Smooth muscle cell (in vitro differentiated cells): ENCODE measurements around the gene TMPRSS11F. TPM values are rescaled to one million over a fixed set of nuclear protein-coding genes. Genes with fewer than 3 reads are reported as not detected.
"Not testable (repeated sequence)": the region's sequence is repeated elsewhere in the genome, so short reads cannot be mapped to it uniquely, and the experiment has no call there.

Experiments used
- DNase-seq: peaks from one replicate; lab custom pipeline; 2025; ENCODE audit not compliant: unreplicated experiment; lab: John Stamatoyannopoulos, UW
- H2AFZ ChIP-seq: fragments of 200-600 bp; sonication (generic); 2 replicates; pipeline ENCODE4 v1.6.0; 2016; ENCODE audit warnings: antibody characterized with exemption, low read depth, mild to moderate bottlenecking
- H3F3A ChIP-seq: fragments of 200-600 bp; sonication (generic); 2 replicates; pipeline ENCODE4 v1.6.0; 2017; ENCODE audit warnings: antibody characterized with exemption, low read depth
- H3K27ac ChIP-seq: fragments of 200-600 bp; sonication (generic); 2 replicates; pipeline ENCODE4 v1.5.1; 2016; ENCODE audit warnings: low read depth, mild to moderate bottlenecking
- H3K27me3 ChIP-seq: fragments of 200-600 bp; sonication (generic); 2 replicates; pipeline ENCODE4 v1.6.1; 2016; ENCODE audit warnings: low read depth, mild to moderate bottlenecking
- H3K36me3 ChIP-seq: fragments of 200-600 bp; sonication (generic); 2 replicates; pipeline ENCODE4 v1.5.1; 2016; ENCODE audit warnings: low read depth
- H3K4me1 ChIP-seq: fragments of 200-600 bp; sonication (generic); 2 replicates; pipeline ENCODE4 v1.5.1; 2016; ENCODE audit warnings: low read depth
- H3K4me2 ChIP-seq: fragments of 200-600 bp; sonication (generic); 2 replicates; pipeline ENCODE4 v1.6.0; 2016; ENCODE audit warnings: mild to moderate bottlenecking
- H3K4me3 ChIP-seq: fragments of 200-600 bp; sonication (generic); 2 replicates; pipeline ENCODE4 v1.5.1; 2016; ENCODE audit warnings: mild to moderate bottlenecking
- H3K79me2 ChIP-seq: fragments of 200-600 bp; sonication (generic); 2 replicates; pipeline ENCODE4 v1.6.0; 2016; ENCODE audit warnings: low read depth, mild to moderate bottlenecking
- H3K9ac ChIP-seq: fragments of 200-600 bp; sonication (generic); 2 replicates; pipeline ENCODE4 v1.6.0; 2016; ENCODE audit warnings: low read depth
- H3K9me3 ChIP-seq: fragments of 200-600 bp; sonication (generic); replicated peaks from 2 replicates; pipeline ENCODE4 v1.5.1; 2016; ENCODE audit warnings: low read depth
- H4K20me1 ChIP-seq: fragments of 200-600 bp; sonication (generic); 2 replicates; pipeline ENCODE4 v1.6.0; 2016; ENCODE audit warnings: low read depth
- CTCF ChIP-seq: fragments of 200-600 bp; sonication (generic); IDR thresholded peaks from 2 replicates; pipeline ENCODE4 v1.5.1; 2017; ENCODE audit warnings: borderline replicate concordance, mild to moderate bottlenecking, antibody characterized with exemption; ENCODE audit not compliant: insufficient read depth, poor library complexity, severe bottlenecking
- WGBS: methylation state at CpG from one replicate; pipeline ENCODE4 v1.1.7; 2016; ENCODE audit warnings: low lambda C conversion rate; 5-methylcytosine and 5-hydroxymethylcytosine counted together
- polyA plus RNA-seq: library from polyadenylated mRNA; unstranded; fragments of >200 nt; fragmentation: Nextera tagmentation; extraction: Ambion mirVana; gene quantifications from 2 replicates; pipeline ENCODE4 v1.2.1, GENCODE V29; 2016
- total RNA-seq: library from RNA; depleted of rRNA; stranded (reverse); fragments of >200 nt; gene quantifications from 2 replicates; pipeline ENCODE4 v1.2.3, GENCODE V29; 2014

TMPRSS11F gene
- total and polyA plus RNA-seq, 2 experiments from 2014 or later = 1.0 TPM; not detected in 1

GRCh38 chr4:68172147-68172546, 42.5 kb upstream of the TMPRSS11F start:
- not testable (repeated sequence) for H3K4me1 ChIP-seq, H3K36me3 ChIP-seq, H3K4me2 ChIP-seq, H3K9me3 ChIP-seq, H3K79me2 ChIP-seq, H3F3A ChIP-seq, H4K20me1 ChIP-seq, H3K9ac ChIP-seq, H3K4me3 ChIP-seq, H3K27ac ChIP-seq, H2AFZ ChIP-seq, H3K27me3 ChIP-seq, DNase-seq
- WGBS = 87% methylated on average over 6 of the region's 6 CpGs

GRCh38 chr4:68167706-68168105, 38.0 kb upstream of the TMPRSS11F start:
- Histone ChIP-seq H3K4me3 (no peak overlapping the region), H3K4me2 (no peak overlapping the region), H3K9ac (no peak overlapping the region), H3K4me1 (no peaks in the 10 kb centered on the region), H3K27ac (no peak overlapping the region), H3K36me3 (no peaks in the 10 kb centered on the region), H4K20me1 (no peaks in the 10 kb centered on the region), H3K79me2 (no peaks in the 10 kb centered on the region), H3K27me3 (no peaks in the 10 kb centered on the region), H3K9me3 (no peaks in the 10 kb centered on the region), H3F3A (no peaks in the 10 kb centered on the region), H2AFZ (no peak overlapping the region)
- 94% methylated on average over 3 of the region's 3 CpGs for WGBS
- no peak for DNase-seq
- no peak for TF ChIP-seq CTCF

DNA sequence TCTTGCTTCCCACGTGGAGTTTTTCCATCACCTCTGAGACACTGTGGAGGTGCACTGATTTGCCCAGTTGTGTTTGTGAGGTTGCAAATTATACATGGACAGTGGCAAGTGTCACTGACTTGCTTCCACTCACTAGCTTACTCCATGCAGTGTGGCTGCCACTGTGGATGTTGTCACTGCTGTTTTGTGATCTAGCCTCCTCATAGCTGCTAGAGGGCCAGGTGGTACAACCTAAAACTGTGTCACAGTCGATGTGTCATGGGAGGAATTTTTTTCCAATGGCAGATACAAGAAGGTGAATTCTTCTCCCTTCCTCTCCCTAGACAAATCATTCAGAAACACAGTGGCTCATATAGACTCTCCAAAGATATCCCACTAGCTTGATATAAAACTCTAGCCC, 37.5 kb upstream of the TMPRSS11F start:
- no peaks in the 10 kb centered on the region for H3K9me3 ChIP-seq
- H3K4me1 ChIP-seq = no peaks in the 10 kb centered on the region
- no peak overlapping the region for H3K4me3 ChIP-seq
- H3K27ac ChIP-seq = no peak overlapping the region
- DNase-seq = no peak
- H3K9ac ChIP-seq = no peak overlapping the region
- no peaks in the 10 kb centered on the region for H4K20me1 ChIP-seq
- no peak for TF ChIP-seq CTCF
- no peak overlapping the region for H2AFZ ChIP-seq
- no peaks in the 10 kb centered on the region for H3K36me3 ChIP-seq
- H3K79me2 ChIP-seq = no peaks in the 10 kb centered on the region
- H3K27me3 ChIP-seq = no peaks in the 10 kb centered on the region
- no peak overlapping the region for H3K4me2 ChIP-seq
- 82% methylated on average over 2 of the region's 2 CpGs for WGBS
- H3F3A ChIP-seq = no peaks in the 10 kb centered on the region

- WGBS = 88% methylated on average over 1 of the region's 1 CpG
Observed at GRCh38 chr4:68163754-68164153, 34.1 kb upstream of the TMPRSS11F start.

More at GRCh38 chr4:68163754-68164153, 34.1 kb upstream of the TMPRSS11F start:
- H3F3A ChIP-seq = no peaks in the 10 kb centered on the region
- no peak overlapping the region for H2AFZ ChIP-seq
- no peak overlapping the region for H3K27ac ChIP-seq
- H4K20me1 ChIP-seq = no peaks in the 10 kb centered on the region
- no peaks in the 10 kb centered on the region for H3K27me3 ChIP-seq
- H3K9me3 ChIP-seq = no peaks in the 10 kb centered on the region
- no peak for TF ChIP-seq CTCF
- no peak overlapping the region for H3K4me2 ChIP-seq
- H3K36me3 ChIP-seq = no peaks in the 10 kb centered on the region
- H3K79me2 ChIP-seq = no peaks in the 10 kb centered on the region
- no peak overlapping the region for H3K9ac ChIP-seq
- DNase-seq = no peak
- no peaks in the 10 kb centered on the region for H3K4me1 ChIP-seq
- no peak overlapping the region for H3K4me3 ChIP-seq
